GM18526 (cell line): Measurements from ENCODE around the gene PPP1R9A.

Experiments used
- POLR2A ChIP-seq: IDR thresholded peaks from 3 replicates; pipeline ENCODE4 v1.6.1; 2011; ENCODE audit not compliant: insufficient read length; ENCODE audit errors: extremely low read depth

Gene PPP1R9A

GRCh38 chr7:94907026-94907810 is at the start of gene PPP1R9A:
TSS of gene PPP1R9A (plus strand) at chr7:94907594. CDS start at chr7:94910114, 2,520 bp downstream.
- no peak for TF ChIP-seq POLR2A

- TF ChIP-seq POLR2A = no peak
These were observed 36.3 kb upstream of the PPP1R9A start for GRCh38 chr7:94871132-94871531.

GRCh38 chr7:94873239-94873638 is 34.2 kb upstream of the PPP1R9A start:
- TF ChIP-seq POLR2A = no peak

GRCh38 chr7:94874036-94874785 is 33.2 kb upstream of the PPP1R9A start:
- no peak for TF ChIP-seq POLR2A

GRCh38 chr7:94875201-94875600 is 32.2 kb upstream of the PPP1R9A start:
- no peak for TF ChIP-seq POLR2A

GRCh38 chr7:94877731-94878670 is 29.4 kb upstream of the PPP1R9A start:
- TF ChIP-seq POLR2A = no peak

GRCh38 chr7:94882891-94883290 is 24.5 kb upstream of the PPP1R9A start:
- TF ChIP-seq POLR2A = no peak

- no peak for TF ChIP-seq POLR2A
These were observed 23.8 kb upstream of the PPP1R9A start for GRCh38 chr7:94883616-94884015.

- TF ChIP-seq POLR2A = no peak
These were observed 18.8 kb upstream of the PPP1R9A start for GRCh38 chr7:94888551-94888950.

- TF ChIP-seq POLR2A = no peak
These were observed 18.3 kb upstream of the PPP1R9A start for GRCh38 chr7:94888995-94889523.

GRCh38 chr7:94890216-94890615 is 17.2 kb upstream of the PPP1R9A start:
- no peak for TF ChIP-seq POLR2A

GRCh38 chr7:94893661-94894060 is 13.7 kb upstream of the PPP1R9A start:
- TF ChIP-seq POLR2A = no peak

- no peak for TF ChIP-seq POLR2A
These were observed 9.9 kb upstream of the PPP1R9A start for GRCh38 chr7:94897541-94897940.

- no peak for TF ChIP-seq POLR2A
These were observed 9.1 kb upstream of the PPP1R9A start for GRCh38 chr7:94898340-94898739.

GRCh38 chr7:94901981-94902380 is 5.4 kb upstream of the PPP1R9A start:
- no peak for TF ChIP-seq POLR2A
